ENCODE data around the gene GHRL. TPM values are rescaled to one million over a fixed set of nuclear protein-coding genes. Genes with fewer than 3 reads are reported as not detected.

Gene GHRL
- total RNA-seq, 3 donors from 2014 or later (not counting 1 experiment from before 2014, with no cell fraction given): 1.4 to 2.6 (median 1.5) TPM

GRCh38 chr3:10329495-10330015 is 36.8 kb upstream of the GHRL start:
- intact Hi-C loops (cut with micrococcal nuclease): no loop called here
- H3K27me3 ChIP-seq (ENCODE audit: control insufficient read depth, insufficient read depth, low read length): no peaks in the 10 kb centered on the region
- Mint-ChIP-seq H3K27ac (no peak overlapping the region), H3K36me3 (no peaks in the 10 kb centered on the region), H3K4me1 (no peaks in the 10 kb centered on the region), H3K4me3 (no peak overlapping the region), H3K9me3 (no peaks in the 10 kb centered on the region), H3K27me3 (ENCODE audit: low read depth in 2 of 2) (peaks cover 15 to 47% of the 10 kb centered on the region in 2 donors)
- no peaks in the 10 kb centered on the region for H3K4me1 ChIP-seq (ENCODE audit: control insufficient read depth, insufficient read depth, low read length)
- no peaks in the 10 kb centered on the region for H3K9me3 ChIP-seq (ENCODE audit: control insufficient read depth, insufficient read depth, low read length)
- H3K36me3 ChIP-seq (ENCODE audit: control insufficient read depth, insufficient read depth, low read length): no peaks in the 10 kb centered on the region
- TF ChIP-seq CTCF (IDR thresholded peaks at IDR 0.05): no peak
- no peak overlapping the region for H3K4me3 ChIP-seq (ENCODE audit: low read length)
- ATAC-seq (no peak), DNase-seq (no peak)
- 84% methylated on average over 14 of the region's 14 CpGs for WGBS (ENCODE audit: insufficient coverage)
- no peak overlapping the region for H3K27ac ChIP-seq (ENCODE audit: low read length)

DNA sequence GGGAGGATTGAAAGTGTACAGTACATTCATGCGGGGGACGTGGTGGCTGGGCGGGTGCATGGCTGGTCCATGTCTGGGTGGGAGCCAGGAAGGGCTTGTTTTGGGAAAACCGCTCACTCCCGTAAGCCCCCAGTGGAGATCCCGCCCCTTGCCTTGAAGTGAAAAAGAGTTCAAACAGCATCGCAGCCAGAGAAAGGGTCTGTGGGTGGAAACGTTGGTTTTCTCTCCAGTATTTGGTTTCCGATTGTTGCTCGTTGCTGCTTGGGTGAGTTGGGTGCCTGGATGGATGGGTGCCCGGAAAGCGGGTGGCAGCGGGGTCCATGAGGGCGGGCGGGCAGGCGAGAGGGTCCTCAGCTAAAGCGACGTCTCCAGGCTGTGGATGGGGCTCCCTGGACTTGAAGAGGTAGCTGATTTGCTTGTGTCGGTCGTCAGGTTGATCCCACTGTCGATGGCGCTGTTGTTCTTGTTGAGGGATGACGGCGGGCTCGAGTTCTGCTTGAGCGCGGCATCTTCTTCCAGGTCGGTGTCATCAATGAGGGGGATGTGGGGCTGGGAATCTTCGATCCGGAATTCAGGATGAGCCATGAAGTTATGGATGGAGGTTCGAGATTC is 35.8 kb upstream of the GHRL start:
- Mint-ChIP-seq H3K36me3 (no peaks in the 10 kb centered on the region), H3K4me1 (no peaks in the 10 kb centered on the region), H3K9me3 (no peaks in the 10 kb centered on the region), H3K27me3 (ENCODE audit: low read depth in 2 of 2) (peaks cover 15 to 47% of the 10 kb centered on the region in 2 donors), H3K27ac (no peak overlapping the region), H3K4me3 (no peak overlapping the region)
- TF ChIP-seq CTCF (IDR thresholded peaks at IDR 0.05): no peak
- H3K36me3 ChIP-seq (ENCODE audit: control insufficient read depth, insufficient read depth, low read length): no peaks in the 10 kb centered on the region
- ATAC-seq (no peak), DNase-seq (no peak)
- WGBS (ENCODE audit: insufficient coverage): 60% methylated on average over 31 of the region's 31 CpGs
- H3K4me3 ChIP-seq (ENCODE audit: low read length): no peak overlapping the region
- H3K4me1 ChIP-seq (ENCODE audit: control insufficient read depth, insufficient read depth, low read length): no peaks in the 10 kb centered on the region
- H3K9me3 ChIP-seq (ENCODE audit: control insufficient read depth, insufficient read depth, low read length): no peaks in the 10 kb centered on the region
- H3K27me3 ChIP-seq (ENCODE audit: control insufficient read depth, insufficient read depth, low read length): no peaks in the 10 kb centered on the region
- intact Hi-C loops (cut with micrococcal nuclease): no loop called here
- H3K27ac ChIP-seq (ENCODE audit: low read length): no peak overlapping the region

- intact Hi-C loops (cut with micrococcal nuclease): no loop called here
- no peak overlapping the region for H3K4me3 Mint-ChIP-seq
- Histone ChIP-seq H3K36me3 (ENCODE audit: control insufficient read depth, insufficient read depth, low read length) (no peaks in the 10 kb centered on the region), H3K9me3 (ENCODE audit: control insufficient read depth, insufficient read depth, low read length) (no peaks in the 10 kb centered on the region), H3K4me1 (ENCODE audit: control insufficient read depth, insufficient read depth, low read length) (no peaks in the 10 kb centered on the region), H3K27me3 (ENCODE audit: control insufficient read depth, insufficient read depth, low read length) (no peaks in the 10 kb centered on the region), H3K4me3 (ENCODE audit: low read length) (no peak overlapping the region), H3K27ac (ENCODE audit: low read length) (no peak overlapping the region)
- no peak for TF ChIP-seq CTCF (IDR thresholded peaks at IDR 0.05)
- H3K27ac Mint-ChIP-seq: no peak overlapping the region
- peaks cover 15 to 47% of the 10 kb centered on the region in 2 donors for H3K27me3 Mint-ChIP-seq (ENCODE audit: low read depth in 2 of 2)
- 74% methylated on average over 10 of the region's 10 CpGs for WGBS (ENCODE audit: insufficient coverage)
- DNase-seq: no peak
- no peaks in the 10 kb centered on the region for H3K4me1 Mint-ChIP-seq
- no peaks in the 10 kb centered on the region for H3K9me3 Mint-ChIP-seq
- no peak for ATAC-seq
- H3K36me3 Mint-ChIP-seq: no peaks in the 10 kb centered on the region
These were observed 34.8 kb upstream of the GHRL start for GRCh38 chr3:10327592-10327991.

DNA sequence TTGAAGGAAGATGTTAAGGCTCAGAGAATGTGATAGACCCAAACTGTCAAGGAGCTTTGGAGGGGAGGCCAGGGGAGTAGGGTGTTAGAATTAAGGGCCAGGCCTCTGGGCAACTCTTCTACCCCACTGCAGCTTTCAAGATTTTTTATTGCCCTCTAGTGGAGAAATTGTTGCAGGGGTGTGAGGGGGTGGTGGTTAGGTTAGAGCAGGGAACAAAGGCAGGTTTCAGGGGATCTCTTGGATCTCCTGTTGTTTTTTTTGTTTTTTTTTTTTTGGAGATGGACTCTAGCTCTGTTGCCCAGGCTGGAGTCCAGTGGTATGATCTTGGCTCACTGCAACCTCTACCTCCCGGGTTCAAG is 29.6 kb upstream of the GHRL start:
- H3K4me3 Mint-ChIP-seq: peak overlapping the region; percentile 90
- no peaks in the 10 kb centered on the region for H3K9me3 Mint-ChIP-seq
- peak in 1 of 2 donors; percentile 44 for DNase-seq
- H3K36me3 ChIP-seq (ENCODE audit: control insufficient read depth, insufficient read depth, low read length): peaks cover 11% of the 10 kb centered on the region
- H3K9me3 ChIP-seq (ENCODE audit: control insufficient read depth, insufficient read depth, low read length): no peaks in the 10 kb centered on the region
- peak; percentile 29 for TF ChIP-seq CTCF (IDR thresholded peaks at IDR 0.05)
- no peak overlapping the region for H3K4me3 ChIP-seq (ENCODE audit: low read length)
- peaks cover 0 to 22% of the 10 kb centered on the region in 2 donors for H3K27me3 Mint-ChIP-seq (ENCODE audit: low read depth in 2 of 2)
- no peaks in the 10 kb centered on the region for H3K27me3 ChIP-seq (ENCODE audit: control insufficient read depth, insufficient read depth, low read length)
- no peaks in the 10 kb centered on the region for H3K36me3 Mint-ChIP-seq
- WGBS (ENCODE audit: insufficient coverage): no CpG with 5 or more reads among the region's 1 CpG
- H3K27ac Mint-ChIP-seq: peak overlapping the region in 1 of 2 donors; percentile 91
- peaks cover 25 to 28% of the 10 kb centered on the region in 2 donors for H3K4me1 Mint-ChIP-seq
- no peak overlapping the region for H3K27ac ChIP-seq (ENCODE audit: low read length)
- intact Hi-C loops (cut with micrococcal nuclease): loop anchor here (5.0 kb wide), 1 partner anchor 205 kb away; the partner anchor contains the start of gene BRK1
- H3K4me1 ChIP-seq (ENCODE audit: control insufficient read depth, insufficient read depth, low read length): peaks cover 18% of the 10 kb centered on the region
- ATAC-seq: no peak
